Left renal cortex interstitium (tissue), 4 donors: Measurements from ENCODE around the gene SUPT3H. TPM values are rescaled to one million over a fixed set of nuclear protein-coding genes. Genes with fewer than 3 reads are reported as not detected.

Experiments
- DNase-seq, 4 donors: peaks; one replicate each; pipeline ENCODE4 v3.0.0-alpha.2; 2013; ENCODE audit warnings: low read depth in 4 of 4, low spot score in 2 of 4, missing footprints in 1 of 4
- polyA plus RNA-seq, 4 donors: library from polyadenylated mRNA; unstranded; fragments of 120-200 nt; gene quantifications; one replicate each; pipeline ENCODE4 v1.2.1, GENCODE V29; 2013; ENCODE audit not compliant: insufficient read length in 4 of 4

Gene SUPT3H
- polyA plus RNA-seq, 4 donors = 18.8 to 24.9 (median 22.4) TPM

DNA sequence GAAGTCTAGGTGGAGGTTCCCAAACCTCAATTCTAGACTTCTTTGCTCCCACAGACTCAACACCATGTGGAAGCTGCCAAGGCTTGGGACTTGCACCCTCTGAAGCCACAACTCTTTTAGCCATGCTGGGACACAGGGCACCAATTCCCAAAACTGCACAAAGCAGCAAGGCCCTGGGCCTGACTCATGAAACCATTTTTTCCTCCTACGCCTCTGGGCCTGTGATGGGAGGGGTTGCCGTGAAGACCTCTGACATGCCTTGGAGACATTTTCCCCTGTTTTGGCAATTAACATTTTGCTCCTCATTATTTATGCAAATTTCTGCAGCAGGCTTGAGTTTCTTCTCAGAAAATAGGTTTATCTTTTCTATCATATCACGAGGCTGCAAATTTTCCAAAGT is 405.0 kb downstream of the SUPT3H start:
- DNase-seq = no peak

DNA sequence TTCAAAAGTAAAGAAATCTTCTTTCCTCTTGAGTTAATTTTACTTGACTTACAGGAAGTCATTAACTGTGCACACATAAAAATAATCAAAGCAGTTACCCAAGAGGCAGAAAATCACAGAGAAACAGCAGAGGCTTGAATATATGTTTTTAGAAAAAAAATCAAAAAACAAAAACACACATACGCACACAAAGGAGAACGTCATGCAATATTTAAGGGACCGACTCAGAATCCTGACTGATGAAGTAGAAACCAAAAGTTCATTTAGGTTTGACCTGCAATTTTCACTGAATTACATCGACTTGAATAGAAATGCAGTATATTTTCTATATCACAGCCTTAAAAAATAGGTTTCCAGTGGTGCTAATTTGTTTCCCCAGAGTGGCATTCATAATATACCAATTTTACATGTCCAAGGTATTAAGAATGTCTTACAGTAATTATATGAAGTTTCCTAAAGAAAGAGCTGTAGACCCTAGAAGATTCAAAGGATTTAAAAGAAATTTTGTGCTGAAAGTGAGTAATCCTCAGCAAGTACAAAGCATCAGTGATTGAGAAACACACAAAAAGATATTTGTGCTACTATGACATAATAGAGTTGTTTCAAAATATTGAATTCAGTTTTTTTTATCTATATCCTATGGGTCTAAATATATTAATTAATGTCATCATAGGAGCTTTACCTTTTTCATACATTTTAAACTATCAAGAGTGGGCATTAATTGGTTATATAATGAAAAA is 408.1 kb downstream of the SUPT3H start:
- DNase-seq = no peak

DNA sequence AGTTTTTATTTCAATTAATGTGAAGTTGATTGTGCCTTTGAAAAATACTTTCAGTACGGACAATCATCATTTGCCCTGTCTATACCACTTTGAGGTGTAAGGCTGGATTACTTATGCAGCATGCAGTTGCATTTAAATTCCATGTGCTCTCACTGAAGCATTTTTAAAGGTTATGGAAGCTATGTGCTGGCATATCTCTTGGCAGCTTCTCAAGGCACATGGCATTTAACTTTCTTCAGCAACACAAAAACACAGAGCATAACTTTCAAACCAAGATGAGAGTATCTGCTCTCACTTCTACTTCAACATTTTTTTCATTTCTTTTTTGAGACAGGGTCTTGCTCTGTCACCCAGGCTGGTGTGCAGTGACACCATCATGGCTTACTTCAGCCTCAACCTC is 410.3 kb downstream of the SUPT3H start:
- no peak for DNase-seq

DNA sequence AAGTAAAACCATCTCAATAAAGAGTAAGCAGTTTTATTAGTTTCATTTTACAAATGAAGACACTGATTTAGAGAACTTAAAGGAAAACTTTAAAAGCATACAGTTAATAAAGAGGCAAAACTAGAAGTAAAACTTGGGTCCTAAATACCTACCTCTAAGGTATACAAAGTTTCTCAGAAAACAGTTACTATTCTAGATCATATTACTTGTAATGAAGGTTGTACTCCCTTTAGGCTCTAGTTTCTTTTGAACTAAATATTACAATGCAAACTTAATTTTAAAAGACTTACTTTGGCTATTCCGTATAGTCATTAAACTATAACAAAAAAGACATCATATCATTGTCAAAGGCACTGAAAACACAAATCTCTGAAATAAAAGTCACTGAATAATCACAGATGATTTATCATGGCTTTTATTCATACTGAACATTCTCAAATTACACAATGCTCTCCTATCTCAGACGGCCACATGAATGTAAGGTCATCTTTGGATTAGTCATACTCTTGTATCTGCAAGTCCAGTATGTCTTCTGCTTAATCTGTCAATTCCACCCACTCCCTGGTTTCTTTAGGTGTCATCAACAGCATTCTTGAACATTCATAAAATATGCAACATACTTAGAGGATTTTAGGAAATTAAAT is 411.2 kb downstream of the SUPT3H start:
- no peak for DNase-seq

DNA sequence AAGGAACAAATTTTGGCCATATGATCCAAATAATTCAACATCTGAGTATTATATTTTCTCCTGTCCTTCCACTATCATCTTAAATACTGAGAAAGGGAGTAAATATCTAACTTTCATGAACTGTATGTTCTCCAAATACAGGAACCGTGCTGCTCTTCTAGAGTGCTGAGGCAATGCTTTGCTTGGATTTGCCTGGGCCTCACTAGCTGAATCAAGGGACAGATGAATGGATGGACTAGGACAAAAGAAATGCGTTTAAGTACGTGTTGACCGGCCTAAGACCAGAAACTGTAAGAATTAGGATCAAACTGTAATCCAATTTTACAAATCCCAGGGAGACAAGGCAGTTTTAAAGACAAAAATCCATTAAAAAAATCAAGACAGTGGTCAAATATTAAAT is 412.0 kb downstream of the SUPT3H start:
- no peak for DNase-seq

DNA sequence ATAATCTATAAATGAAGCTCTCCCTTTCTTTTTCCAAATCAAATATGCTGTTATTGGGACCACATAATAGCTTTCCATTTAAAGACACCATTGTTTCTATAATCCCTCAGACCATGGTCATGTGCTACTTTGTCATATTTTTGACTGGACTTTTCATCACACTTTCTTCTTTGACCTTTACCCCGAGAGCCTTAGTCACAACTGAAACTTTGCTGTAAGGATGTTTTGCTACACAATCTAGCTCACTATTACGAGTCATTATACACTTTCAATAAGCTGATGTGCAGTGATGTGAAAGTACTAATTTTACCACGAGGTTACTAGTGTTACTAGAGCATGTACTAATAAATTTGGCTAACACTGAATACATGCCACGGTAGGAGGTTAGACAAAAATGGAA is 416.8 kb downstream of the SUPT3H start:
- no peak for DNase-seq

DNA sequence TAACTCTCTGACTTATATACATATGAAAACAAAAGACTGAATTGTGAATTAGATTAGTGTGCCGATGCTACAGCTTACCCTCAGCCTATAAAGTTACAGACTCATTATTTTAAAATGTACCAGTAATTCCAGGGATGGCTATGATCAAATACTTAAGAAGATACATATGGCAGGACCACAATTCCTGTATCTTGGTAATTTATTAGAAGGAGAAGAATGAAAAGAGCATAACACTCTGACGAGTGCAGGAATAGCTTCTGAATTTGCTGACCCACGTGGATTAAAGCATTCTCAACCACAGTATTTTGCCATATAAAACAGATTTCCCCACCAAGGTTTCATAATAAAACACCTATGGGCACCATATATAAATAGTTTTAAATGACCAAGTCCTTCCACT is 418.1 kb downstream of the SUPT3H start:
- no peak for DNase-seq

DNA sequence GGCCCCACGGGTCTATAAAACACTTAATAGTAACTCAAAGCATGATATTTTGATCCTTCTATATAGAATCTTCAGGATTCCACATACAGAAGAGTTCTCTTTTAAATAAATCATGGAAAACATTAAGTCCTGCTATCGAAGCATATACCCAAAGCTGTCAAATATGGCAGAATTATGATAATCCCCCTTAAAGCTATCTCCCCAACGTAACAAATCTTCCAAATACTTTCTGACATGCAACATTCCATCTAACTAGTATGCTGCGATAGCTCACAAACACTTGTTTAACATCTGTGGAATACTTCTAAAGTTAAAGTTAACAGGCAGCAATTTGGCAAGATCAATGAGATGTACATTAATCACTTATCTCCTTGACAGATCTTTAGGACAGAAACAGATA is 420.6 kb downstream of the SUPT3H start:
- no peak for DNase-seq

DNA sequence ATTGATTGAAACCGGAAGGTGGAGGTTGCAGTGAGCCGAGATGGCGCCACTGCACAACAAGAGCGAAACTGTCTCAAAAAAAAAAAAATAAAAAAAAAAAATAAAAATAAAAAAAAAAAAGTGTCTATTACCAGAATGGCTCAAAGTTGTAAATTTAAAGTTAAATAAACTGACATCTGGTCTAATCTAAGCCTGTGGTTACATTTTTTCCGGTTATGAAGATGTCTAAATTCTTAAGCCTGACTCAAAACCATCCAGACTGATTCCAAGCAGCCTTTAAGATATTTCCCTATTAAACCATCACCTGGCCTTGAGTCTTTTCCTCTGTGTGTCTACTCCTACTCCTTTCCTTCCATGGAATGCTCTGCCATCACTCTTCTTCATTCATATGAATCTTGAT is 421.3 kb downstream of the SUPT3H start:
- no peak for DNase-seq

DNA sequence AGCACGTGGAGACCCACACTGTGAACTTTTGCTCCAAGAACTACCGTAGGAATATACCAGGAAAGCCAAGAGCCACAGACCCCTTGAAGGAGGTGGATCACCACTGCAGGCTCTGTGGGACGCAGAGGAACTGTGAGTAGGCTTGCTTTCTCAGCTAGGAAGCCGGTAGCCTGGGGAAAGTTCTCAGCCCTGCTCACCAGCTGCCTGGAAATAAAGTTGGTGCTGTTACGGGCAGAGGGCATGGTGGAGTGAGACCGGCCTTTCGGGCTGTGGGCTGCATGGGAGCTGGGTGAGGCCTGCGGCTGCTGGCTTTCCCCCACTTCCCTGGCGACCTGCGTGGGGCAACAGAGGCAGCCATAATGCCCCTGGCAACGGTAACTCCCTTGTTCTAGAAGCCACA is 422.6 kb downstream of the SUPT3H start:
- DNase-seq = no peak

DNA sequence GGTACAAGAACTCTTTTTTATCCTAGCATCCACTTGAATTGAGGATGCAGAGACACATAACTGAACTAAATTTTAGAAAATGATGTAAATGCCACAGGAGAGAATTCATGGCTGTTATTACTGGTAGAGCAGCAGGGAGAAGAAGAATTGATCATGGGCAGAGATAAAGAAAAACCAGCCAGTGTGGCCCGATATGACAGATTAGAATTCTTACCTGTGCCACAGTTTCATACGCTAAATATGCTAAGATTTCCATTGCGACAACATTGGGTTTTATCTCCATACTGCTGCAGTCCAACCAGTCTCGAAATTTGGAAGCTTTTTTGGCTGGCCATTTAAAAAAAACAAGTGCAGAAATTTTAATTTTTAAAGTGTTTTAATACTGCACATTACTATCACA is 423.5 kb downstream of the SUPT3H start:
- no peak for DNase-seq

DNA sequence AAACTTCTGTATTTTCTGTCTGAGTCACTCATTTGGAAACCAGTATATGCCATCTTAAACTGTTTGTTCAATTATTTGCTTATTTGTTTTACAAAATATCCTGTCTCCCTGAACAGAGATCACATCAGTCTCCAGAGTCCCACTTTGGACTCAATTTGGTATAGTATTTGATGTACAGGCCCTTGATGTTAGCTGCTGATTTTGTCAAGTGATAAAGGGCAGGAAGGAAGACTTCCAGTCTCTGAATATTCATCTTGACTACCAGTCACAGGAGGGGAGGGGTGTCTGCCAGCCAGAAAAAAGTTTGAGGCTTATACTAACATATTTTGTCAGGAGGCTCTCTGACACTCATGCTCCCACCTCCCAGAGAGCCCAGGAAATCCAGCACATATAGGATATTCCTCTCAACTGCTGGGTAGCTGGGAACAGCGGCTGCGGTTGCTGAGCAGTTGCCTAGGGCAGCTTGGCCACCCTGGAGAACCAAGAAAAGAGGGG is 426.4 kb downstream of the SUPT3H start:
- no peak for DNase-seq

DNA sequence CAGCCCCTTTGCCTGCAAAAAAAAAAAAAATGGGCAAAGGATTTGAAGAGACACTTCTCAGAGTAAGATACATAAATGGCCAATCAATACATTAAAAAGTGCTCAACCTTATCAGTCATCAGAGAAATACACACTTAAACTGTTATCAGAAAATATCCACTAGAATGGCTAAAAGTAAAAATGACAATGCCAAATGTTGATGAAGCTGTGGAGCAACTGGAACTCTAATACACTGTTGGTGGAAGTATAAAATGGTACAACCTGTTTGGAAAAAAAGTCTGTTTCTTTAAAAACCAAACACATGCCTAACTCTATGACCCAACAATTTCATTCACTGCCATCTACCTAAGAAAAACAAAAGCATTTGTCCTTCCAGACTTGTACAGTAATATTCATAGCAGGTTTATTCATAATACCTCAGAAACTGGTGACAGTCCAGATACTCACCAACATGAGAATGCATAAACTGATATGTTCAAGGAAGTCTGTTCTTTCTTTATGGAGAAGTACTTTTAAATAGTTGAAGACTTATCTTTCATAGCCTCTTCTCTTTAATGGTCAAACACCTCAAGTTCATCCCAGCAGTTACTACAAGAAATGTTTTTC is 428.0 kb downstream of the SUPT3H start:
- no peak for DNase-seq

DNA sequence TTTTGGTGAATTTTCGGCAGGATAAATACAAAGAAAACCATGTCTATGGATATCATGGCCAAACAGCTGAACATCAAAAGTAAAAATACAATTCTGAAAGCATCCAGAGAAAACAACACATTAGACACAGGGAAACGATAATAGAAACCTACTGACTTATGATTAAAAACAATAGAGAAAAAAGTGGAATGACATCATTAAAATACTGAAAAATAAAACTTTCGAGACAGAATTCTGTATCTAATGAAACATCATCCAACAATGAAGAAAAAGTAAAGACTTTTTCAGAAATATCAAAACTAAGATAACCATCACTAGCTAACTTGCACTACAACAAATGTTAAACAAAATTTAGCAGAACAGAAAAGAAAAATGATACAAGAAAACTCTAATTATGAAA is 434.2 kb downstream of the SUPT3H start:
- DNase-seq = no peak

DNA sequence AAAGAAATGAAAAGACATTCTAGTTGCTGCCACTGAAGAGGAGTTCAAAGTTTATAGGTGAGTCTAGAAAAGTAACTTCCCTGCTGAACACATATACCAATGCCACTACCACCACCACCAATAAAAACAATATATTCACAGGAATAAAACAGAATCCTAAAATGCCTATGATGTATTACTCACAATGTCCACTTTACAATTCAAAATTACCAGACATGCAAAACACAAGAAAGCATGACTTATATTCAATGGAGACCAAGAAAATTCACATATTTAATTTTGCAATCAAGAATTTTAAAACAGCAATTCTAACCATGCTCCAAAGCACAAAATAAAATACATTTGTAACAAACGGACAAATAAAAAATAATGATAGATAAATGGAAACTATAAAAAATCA is 434.9 kb downstream of the SUPT3H start:
- no peak for DNase-seq

DNA sequence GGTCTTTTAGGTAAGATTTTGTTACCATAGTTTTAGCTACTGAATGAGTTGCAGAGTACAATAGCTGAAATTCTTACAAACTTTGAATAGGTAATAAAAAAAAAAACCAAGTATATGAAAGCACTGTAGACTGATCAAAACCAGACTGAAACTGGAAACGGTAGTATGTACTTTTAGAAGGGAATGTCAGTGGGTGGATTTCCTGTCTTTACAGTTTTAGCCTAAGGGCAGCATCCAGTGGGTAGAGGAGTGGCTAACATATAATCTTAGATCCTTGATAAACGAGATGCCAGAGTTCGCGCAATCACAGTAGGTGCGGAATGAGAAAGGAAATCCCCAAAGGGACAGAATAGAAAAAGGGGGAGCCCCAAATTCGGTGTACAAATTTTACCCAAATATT is 435.5 kb downstream of the SUPT3H start:
- DNase-seq = no peak

DNA sequence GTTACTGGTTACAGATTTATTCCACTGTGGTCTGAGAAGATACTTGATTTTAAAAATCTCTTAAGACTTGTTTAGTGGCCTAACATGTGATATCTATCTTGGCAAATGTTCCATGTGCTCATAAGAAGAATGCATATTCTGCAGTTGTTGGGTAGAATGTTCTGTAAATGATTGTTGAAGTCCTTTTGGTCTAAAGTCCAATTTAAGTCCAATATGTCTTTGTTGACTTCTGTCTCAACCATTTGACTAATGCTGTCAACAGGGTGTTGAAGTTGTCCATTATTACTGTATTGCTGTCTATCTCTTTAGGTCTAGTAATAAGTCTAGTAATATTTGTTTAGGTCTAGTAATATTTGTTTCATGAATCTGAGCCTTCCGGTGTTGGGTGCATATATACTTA is 437.4 kb downstream of the SUPT3H start:
- DNase-seq = no peak

DNA sequence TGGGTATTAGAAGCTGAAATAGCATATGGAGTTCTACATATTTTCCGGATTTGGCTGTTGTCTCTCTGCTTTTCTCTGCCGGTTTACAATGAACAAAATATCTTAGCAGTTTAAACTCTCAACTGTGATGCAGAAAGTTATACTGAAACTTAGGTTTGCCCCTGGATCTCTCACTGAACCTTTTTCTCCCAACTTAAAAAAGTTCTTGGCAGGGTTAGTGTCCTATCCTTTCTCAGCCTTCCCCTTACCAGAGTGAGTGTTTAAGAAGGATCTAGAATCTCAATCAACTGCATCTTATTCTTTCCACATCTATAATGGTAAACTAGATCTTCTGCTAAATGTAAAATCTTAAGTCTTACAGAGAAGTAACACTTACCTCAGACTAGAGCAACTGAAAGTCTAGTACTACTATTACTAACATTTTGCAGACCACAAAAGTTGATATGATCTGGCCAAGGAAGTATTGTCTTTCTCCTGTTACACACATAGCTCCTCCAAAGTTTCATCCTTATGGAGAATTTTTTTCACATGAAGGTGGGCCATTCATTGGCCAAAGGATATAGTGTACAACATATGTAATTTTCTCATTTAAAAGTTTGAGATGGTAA is 441.9 kb downstream of the SUPT3H start:
- DNase-seq = no peak

DNA sequence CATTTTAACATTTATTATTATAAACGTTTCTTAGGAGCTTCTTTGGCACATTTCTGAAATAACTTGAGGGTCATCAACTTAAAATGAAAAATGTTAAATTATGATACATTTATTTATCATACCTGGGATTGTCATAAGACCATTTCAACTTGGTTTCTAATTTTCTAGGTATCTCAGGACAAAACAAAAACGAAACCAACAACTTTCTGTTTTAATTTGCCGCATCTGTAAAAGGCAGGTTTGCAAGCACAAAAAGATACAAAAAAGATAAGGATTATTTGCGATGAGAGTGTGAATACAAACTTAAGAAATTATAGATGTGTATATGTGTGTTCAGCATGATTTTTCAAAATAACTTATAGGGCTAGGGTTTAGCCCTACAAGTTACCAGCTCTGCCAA is 444.6 kb downstream of the SUPT3H start:
- DNase-seq = no peak

DNA sequence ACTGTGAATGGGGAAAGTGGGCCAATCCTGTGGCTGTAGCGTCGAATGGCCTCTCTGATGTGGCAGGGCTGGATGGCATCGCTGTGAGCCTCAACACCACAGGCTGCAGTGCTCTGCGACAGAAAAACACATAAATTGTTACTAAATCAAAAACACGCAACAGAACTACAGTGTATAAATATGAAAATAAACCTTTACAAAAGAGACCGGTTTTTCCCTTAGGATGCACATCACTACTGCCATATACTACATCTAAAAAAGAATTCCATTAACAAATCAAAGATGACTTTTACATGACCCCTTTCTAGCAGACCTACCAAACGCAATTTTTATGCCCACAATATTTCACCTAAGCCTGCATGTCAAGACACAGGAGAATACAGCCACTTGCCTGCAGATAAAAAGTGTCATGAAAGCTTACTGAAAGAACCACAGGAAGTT is 445.1 kb downstream of the SUPT3H start:
- DNase-seq = no peak

DNA sequence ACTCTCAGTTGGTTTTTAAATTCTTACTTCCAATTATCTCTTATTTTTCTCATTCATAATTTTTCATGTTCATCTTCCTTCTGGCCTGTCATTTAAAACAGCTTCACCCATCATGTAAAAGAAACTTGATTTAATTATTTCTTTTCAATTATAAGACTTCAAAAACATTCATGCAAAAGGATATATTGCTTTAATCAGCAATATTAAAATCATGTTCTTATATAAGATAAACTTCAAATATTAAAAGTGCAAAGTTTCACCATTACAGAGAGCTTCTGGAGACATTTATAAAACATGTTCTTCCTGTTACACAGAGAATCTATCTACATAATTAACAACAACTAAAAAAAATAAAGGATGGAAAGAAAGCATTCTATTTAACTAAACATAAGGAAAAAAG is 446.3 kb downstream of the SUPT3H start:
- no peak for DNase-seq

DNA sequence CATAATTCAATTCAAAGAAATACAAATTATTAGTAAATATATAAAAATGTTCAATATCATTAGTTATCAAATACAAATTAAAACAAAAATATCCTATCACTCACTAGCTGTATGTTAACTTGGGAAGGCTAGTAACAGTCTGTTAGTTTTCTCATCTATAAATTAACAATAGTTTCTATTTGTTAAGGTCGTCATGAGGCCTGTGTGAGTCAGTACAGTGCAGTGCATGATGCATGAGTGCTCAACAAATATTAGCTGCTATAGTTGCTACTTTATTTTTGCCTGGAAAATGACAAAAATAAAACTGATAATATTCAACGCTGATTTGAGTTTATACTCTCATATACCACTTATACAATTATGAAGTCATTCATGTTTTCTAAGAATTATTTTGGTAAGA is 451.2 kb downstream of the SUPT3H start:
- no peak for DNase-seq
